Erythroblast (primary cell): ENCODE data around the gene EML1.
"Not testable (repeated sequence)": the region's sequence is repeated elsewhere in the genome, so short reads cannot be mapped to it uniquely, and the experiment has no call there.

Experiments
- DNase-seq, 2 experiments: peaks; one replicate each; lab custom pipeline; 2025; lab: John Stamatoyannopoulos, UW
- GATA1 ChIP-seq: IDR thresholded peaks from 2 replicates; pipeline ENCODE4 v1.6.1; 2011; ENCODE audit warnings: low read depth, mild to moderate bottlenecking, control low read depth, low read length, moderate library complexity
- POLR2A ChIP-seq: IDR thresholded peaks from 2 replicates; pipeline ENCODE4 v1.6.1; 2011; ENCODE audit warnings: mild to moderate bottlenecking, low read length

Gene EML1

DNA sequence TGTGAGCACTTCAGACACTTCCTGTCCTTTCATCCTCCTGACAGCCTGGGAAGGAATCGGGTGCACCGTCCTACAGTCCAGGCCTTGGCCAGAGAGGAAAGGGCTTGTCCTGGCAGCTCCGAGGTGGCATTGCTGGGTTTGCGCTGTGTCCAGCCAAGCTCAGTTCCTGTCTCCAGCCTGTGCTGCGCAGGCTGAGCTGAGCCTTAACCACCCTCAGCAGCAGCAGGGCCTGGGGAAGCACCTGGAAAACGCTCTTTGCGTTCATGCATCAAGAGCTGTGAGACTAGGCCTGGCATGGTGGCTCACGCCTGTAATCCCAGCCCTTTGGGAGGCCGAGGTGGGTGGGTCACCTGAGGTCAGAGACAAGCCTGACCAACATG is 33.7 kb upstream of the EML1 start:
- no peak for DNase-seq
- no peak for TF ChIP-seq POLR2A
- no peak for TF ChIP-seq GATA1

DNA sequence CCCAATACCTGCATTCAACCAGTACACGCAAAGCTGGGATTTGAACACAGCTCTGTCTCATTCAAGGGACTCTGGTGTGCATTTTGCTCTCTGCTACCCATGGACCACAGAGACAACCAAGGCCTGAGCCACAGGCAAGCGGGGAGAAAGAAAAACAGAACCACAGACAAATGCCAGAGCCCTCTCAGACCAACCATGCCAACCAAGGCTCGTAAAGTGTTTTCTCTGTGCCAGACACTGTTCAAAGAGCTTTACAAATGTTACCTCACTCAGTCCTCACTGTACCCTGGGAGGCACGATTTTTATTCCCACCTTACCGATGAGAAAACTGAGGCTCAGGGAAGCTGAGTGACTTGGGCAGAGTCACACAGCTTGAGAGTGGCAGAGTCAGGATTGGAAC is 32.4 kb upstream of the EML1 start:
- TF ChIP-seq POLR2A (no peak), GATA1 (no peak)
- no peak for DNase-seq

- DNase-seq: not testable (repeated sequence)
Measured at GRCh38 chr14:99762911-99763310, 30.3 kb upstream of the EML1 start.

DNA sequence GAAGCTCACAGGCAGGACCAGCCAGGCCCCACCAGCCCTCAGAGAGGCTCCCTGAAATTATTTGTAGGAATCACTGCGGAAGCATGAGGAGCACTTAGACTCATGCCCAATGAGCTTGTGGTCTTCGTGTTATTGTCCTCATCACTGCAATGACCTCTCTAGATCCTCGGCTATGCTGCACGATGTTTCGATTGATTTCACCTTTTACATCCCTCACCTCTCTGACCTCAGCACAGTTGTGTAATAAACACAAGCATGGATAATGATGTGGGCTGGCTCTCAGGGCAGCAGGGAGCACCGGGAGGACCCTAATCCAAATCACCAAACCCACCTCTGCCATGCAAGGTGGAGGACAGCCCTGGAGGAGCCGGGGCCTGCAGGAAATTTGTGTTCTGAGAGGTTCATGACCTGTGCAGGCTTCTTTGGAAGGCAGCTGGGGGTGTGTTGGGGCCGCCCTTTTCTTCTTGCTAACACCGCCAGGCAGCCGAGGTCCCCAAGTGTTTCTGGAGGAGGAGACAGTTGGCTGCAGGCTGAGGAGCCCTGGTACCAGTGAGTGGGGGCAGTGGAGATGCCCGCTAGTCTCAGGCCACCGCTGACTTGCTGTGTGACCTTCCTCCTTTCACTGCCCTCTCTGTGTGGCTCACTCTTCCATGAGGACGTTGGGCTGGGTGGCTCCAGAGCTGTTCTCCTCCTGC is 29.5 kb upstream of the EML1 start:
- DNase-seq: no peak
- TF ChIP-seq GATA1 (no peak), POLR2A (no peak)

DNA sequence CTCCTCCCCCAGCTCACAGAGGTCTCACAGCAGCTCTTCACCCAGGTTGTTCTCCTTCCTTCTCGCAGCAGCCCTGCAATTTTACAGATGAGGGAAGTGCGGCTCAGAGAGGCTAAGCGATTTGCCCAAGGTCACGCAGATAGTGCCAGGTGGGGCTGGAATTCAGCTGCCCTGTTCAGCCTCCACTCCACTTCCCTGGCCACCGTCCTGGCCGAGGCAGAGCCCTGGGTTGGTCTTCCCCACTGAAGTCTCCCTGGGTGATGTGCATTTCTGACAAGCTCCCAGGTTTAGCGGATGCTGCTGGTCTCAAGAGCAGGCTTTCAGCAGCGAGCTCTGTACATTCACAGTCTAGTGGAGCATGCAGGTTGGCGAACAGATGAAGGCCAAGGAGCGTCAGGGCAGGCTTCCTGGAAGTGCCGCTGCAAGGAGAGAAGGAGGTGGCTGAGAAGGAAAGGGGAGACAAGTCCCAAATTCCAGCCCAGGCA is 28.9 kb upstream of the EML1 start:
- TF ChIP-seq POLR2A (no peak), GATA1 (no peak)

DNA sequence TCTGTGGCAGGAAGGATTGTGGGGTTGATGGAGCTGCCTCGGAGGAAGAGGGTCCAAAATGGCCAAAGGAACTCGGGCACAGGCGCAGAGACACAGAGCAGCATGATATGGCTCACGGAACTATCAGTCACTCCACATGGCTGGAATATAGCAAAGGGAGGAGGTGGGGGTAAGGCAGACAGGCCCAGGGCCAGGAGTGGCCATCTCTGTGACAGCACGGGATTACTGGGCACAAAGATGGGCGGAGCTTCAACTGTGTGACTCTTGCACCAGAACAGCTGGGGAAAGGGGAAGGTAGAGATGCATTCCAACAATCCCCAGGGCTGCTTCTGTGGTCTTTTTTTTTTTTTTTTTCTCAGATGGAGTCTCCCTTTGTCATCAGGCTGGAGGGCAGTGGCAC is 24.8 kb upstream of the EML1 start:
- TF ChIP-seq GATA1 (no peak), POLR2A (no peak)
- no peak for DNase-seq

More for the DNA sequence above, 28.9 kb upstream of the EML1 start:
- no peak for DNase-seq

DNA sequence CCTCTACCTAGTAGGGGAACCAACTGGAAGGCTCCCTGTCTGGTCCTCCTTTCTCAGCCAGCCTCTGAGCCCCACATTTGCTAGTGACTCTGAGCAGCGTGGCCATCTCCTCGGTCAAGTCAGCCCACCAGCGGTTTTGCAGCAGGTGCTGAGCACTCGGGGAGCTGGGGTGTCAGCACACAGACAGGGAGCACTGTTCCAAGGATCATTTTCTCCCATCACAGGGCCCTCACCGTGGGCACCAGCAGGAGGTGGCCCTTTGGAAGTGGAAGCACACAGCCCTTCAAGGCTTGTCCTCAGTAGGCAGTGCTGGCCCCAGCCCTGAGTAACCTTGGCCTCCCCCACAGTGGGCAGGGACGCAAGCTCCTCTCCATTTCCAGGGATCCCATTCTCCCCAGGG is 24.1 kb upstream of the EML1 start:
- no peak for DNase-seq
- no peak for TF ChIP-seq GATA1
- no peak for TF ChIP-seq POLR2A

DNA sequence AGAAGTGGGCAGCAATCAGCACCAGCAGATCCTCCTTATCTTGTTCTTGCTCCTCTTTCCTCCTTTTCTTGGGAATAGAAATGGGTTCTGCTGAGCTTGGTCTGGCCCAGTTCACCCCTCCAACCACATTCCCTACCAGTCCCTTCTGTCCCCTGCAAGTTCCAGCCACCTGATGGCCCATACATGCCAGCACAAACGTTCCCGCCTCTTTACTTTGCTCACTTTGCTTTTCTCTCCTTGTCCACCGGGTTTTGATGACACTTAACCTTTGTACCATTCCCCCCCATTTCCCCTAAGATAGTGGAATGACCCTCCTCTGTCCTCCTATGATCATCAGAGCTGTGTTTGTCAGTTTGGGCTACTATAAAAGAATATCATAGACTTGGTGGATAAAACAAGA is 23.4 kb upstream of the EML1 start:
- no peak for DNase-seq
- no peak for TF ChIP-seq GATA1

GRCh38 chr14:99772371-99773283 is 20.6 kb upstream of the EML1 start:
- TF ChIP-seq POLR2A (no peak), GATA1 (no peak)
- no peak for DNase-seq

DNA sequence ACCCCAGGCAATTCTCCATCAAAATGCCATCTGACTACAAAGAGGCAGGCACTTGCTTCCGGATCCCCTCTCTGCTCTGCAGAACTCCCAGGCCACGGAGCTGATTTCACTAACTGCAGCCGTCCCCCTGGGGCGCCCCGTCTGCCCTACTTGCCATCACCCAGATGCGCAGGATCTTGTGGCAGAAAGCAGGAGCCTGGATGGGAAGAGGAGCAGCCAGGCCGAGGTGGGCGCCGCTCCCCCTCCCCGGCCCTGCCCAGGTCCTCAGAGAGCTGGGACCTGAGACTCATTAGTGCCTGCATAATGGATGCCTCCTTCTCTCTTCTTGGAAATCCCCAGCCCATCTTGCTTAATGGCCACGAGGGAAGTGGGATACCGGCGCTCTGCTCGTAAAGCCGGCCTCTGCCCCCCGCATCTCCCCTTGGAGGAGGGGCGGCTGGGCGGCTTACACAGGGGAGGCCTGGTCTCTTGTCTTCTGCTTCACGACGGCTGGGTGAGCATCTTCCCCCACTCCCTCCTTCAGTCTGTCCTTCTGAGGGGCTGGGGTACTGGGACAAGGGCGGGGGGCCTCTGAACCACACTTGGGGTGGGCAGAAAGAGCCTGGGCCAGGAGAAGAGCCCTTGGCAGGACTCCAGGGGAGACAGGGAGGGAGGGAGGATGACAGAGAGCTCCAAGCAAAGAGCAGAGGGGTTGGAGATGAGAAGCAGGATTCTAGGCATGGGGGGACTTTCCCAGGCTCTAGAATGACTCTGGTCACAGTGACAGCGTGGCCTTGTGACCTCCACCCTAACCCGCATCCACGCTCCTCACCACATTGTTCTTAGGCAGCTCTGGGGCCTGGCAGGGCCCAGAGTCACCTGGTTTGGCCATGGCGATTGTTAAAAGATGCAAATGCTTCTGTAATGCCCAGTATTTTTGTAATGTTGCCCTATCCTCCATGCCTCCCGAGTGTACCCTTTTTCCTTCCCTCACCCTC is 19.4 kb upstream of the EML1 start:
- TF ChIP-seq POLR2A: no peak
- DNase-seq: no peak

DNA sequence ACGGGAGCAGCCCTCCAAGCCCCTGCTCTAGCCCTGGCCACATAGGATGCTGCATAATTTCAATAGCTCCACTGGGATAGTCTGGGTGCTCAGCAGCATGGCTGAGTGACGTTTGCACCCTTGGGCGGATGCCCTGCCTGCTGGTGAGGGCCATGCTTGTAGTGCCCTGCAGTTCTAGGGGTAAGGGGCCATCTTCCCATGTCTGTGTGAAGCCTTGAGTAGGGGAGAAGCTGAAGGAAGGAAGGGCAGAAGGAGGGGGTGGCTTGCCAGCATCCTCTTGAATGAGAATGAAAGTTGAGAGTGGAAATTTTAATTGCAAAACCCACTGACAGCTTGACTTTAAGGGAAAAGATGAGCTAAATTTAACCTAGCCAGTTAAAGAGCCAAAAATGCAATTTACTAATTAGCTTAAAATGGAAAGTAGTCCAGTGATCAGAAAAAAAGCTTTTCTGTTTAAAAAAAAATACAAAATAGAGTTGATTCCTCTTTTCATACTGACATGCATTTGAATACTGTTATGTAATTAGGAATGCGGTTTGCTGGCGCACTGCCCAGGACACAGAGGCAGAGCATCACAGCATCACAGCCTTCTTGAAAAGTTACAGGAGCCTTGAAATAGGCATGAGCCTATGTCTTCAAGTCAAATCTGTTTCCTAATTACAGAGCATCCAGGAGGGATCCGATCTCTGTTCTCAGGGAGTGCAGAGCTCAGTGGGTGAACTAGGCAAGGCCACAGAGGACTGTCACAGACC is 18.5 kb upstream of the EML1 start:
- DNase-seq: no peak
- TF ChIP-seq GATA1: no peak
- no peak for TF ChIP-seq POLR2A

GRCh38 chr14:99775351-99775750 is 17.9 kb upstream of the EML1 start:
- TF ChIP-seq POLR2A (no peak), GATA1 (no peak)
- DNase-seq: no peak

- no peak for DNase-seq
- TF ChIP-seq GATA1 (no peak), POLR2A (no peak)
Measured at GRCh38 chr14:99777951-99778350, 15.3 kb upstream of the EML1 start.
